ENCODE measurements around the gene RGS9. TPM values are rescaled to one million over a fixed set of nuclear protein-coding genes. Genes with fewer than 3 reads are reported as not detected.
A peak's percentile ranks its signal among the peaks of the same experiment; 100 is the strongest.
"Not testable (repeated sequence)": the region's sequence is repeated elsewhere in the genome, so short reads cannot be mapped to it uniquely, and the experiment has no call there.

RGS9 gene
- total RNA-seq, 1 experiment from 2014 or later = 3.1 TPM

DNA sequence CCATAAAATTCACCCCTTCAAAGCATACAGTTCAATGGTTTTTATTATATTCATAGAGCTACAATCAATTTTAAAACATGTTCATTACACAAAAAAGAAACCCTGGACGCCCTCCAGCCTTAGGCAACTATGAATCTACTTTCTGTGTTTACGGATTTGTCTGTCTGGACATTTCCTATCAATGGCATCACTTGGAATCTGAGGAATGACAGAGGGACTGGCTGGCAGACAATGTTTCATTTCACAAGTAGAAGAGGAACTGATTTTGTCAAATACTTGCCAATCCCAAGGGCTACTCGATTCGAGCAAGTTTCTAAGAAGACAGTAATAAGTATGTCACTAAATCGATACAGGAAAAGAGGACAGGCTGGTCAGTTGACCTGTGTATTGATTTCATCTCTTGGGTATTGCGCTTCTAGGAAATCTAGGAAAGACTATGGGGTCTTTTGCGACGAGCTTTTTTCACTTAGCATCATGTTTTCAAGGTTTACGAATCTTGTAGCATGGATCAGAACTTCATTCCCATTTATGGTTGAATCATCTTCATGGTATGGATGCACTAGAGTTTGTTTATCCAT is 56.6 kb downstream of the RGS9 start:
- no peak overlapping the region for H3K4me3 ChIP-seq
- no peaks in the 10 kb centered on the region for H3K27me3 ChIP-seq
- no peaks in the 10 kb centered on the region for H3K4me1 ChIP-seq
- no peak for DNase-seq
- H3K27ac ChIP-seq = no peak overlapping the region
- no peaks in the 10 kb centered on the region for H3K9me3 ChIP-seq (replicated peaks)
- no peaks in the 10 kb centered on the region for H3K36me3 ChIP-seq

DNA sequence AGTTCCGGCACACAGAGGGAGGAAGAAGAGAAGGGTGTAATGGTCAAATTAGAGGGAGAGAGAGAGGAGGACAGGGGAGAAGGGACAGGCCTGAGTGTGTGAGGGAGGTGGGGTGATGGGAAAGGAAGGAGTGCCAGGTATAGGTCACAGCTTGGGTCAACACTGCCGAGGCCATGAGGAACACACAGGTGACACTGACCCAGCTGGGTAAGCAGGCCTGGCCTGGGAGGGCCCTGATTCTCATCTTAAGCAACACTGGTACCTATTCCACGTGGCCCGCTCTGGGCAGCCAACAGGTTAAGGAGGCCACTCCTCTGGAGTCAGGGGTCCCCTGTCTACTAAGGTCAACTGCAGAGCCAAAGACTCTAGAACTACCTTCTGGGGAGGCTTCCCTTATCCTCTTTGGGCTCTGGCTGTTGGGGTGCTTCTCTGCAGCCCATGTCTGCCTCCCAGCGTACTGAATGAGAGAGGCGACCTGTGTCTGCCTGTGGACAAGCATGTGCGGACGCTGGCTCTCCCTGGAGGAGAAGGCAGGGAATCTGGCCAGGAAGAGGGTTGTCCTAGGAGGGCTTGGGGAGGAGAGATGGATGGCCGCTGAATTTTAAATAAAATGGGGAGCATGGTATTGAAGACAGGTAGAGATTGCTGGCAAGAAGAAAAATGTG is 57.6 kb downstream of the RGS9 start:
- H3K4me1 ChIP-seq = no peaks in the 10 kb centered on the region
- no peaks in the 10 kb centered on the region for H3K9me3 ChIP-seq (replicated peaks)
- H3K27ac ChIP-seq = no peak overlapping the region
- no peaks in the 10 kb centered on the region for H3K36me3 ChIP-seq
- H3K4me3 ChIP-seq = no peak overlapping the region
- H3K27me3 ChIP-seq = no peaks in the 10 kb centered on the region
- no peak for DNase-seq

DNA sequence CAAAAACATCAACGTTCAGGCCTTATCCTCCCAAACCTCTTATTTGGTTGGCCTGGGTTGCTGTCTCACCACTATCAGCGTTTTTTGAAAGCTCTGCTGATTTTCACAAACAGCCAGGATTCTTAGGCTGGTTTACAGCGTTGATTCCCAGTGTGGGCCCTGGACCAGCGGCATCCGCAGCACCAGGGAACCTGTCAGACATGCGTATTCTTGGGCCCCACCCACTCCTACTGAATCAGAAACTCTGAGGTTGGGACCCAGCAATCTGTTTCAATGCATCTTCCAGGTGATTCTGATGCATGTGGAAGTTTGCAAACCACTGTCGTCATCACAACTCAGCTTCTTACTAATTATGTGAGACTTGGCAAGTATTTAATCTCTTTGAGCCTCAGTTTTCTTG is 58.5 kb downstream of the RGS9 start:
- DNase-seq = no peak
- Histone ChIP-seq H3K9me3 (replicated peaks) (no peaks in the 10 kb centered on the region), H3K4me3 (no peak overlapping the region), H3K27ac (no peak overlapping the region), H3K4me1 (no peaks in the 10 kb centered on the region), H3K27me3 (no peaks in the 10 kb centered on the region), H3K36me3 (no peaks in the 10 kb centered on the region)

DNA sequence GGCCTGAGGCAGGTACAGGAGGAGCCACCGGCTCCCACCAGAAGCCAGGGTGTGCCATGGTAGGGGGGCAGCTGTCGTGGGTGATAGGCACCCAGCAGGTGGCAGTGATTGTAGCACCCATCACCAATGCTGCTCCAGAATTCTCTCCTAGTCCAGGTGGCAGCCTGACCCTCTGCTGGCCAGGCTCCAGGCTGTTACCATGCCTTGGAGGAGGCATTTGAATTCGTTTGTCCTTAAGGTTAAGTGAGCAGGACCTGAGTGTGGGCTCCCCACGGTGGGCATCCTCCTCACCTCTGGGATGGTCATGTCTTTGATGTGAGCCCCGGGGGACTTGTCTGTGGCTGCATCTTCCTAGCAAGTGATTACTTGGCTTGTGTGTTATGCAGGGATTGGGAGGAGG is 59.4 kb downstream of the RGS9 start:
- no peaks in the 10 kb centered on the region for H3K9me3 ChIP-seq (replicated peaks)
- H3K4me3 ChIP-seq = no peak overlapping the region
- DNase-seq = no peak
- H3K4me1 ChIP-seq = no peaks in the 10 kb centered on the region
- no peaks in the 10 kb centered on the region for H3K27me3 ChIP-seq
- no peak overlapping the region for H3K27ac ChIP-seq
- H3K36me3 ChIP-seq = no peaks in the 10 kb centered on the region

DNA sequence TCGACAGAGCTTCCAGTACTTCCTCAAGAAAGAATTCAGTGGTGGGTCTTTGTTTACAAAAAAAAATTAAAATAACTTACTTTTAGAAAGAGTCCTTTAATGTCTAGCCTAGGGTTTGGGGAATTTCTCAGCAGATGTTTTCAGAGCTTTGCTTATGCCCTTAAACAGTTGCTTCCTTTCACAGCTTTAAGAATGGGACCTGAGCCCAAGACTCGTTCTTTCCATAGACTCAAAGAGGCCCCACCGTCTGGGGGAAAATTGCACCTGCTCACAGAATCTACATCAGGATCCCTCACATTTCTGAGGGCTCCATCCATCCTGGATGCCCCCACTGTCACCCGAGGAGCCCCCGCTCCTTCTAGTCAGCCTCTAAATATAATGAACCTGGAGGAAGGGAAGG is 60.0 kb downstream of the RGS9 start:
- Histone ChIP-seq H3K27me3 (no peaks in the 10 kb centered on the region), H3K27ac (no peak overlapping the region), H3K4me3 (no peak overlapping the region), H3K4me1 (no peaks in the 10 kb centered on the region), H3K9me3 (replicated peaks) (no peaks in the 10 kb centered on the region), H3K36me3 (no peaks in the 10 kb centered on the region)
- no peak for DNase-seq

DNA sequence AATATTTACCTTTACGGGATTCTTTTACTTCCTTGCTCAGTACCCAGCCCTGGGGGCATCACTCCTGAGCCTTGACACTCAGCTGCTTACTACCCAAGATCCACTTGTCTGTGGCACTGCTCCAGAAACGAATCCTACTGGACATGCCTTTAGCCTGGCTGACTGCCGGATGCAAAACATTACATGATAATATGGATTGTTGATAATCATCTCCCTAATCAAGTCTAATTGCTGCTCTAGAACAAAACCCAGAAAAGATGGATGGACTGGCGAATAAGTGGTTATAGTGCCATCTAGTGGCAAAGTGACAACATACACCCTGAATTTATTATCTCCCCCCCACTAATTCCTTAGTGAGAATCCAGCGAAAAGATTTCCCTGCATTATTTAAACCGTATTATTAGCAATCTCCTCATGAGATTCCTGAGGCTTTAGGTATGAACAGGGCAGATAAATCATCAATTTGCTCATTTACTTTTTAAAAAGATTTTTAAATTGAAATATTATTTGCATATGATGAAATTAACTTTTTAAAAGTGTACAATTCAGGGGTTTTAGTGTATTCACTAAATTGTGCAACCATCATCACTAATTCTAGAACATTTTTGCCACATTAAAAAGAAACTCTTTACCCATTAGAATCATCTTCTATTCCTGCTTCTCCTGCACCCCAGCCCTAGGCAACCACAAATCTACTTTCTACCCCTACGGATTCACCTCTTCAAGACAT is 61.6 kb downstream of the RGS9 start:
- Histone ChIP-seq H3K4me1 (no peaks in the 10 kb centered on the region), H3K36me3 (no peaks in the 10 kb centered on the region), H3K27me3 (no peaks in the 10 kb centered on the region), H3K27ac (no peak overlapping the region), H3K4me3 (no peak overlapping the region), H3K9me3 (replicated peaks) (no peaks in the 10 kb centered on the region)
- DNase-seq = peak; percentile 4 to 67

DNA sequence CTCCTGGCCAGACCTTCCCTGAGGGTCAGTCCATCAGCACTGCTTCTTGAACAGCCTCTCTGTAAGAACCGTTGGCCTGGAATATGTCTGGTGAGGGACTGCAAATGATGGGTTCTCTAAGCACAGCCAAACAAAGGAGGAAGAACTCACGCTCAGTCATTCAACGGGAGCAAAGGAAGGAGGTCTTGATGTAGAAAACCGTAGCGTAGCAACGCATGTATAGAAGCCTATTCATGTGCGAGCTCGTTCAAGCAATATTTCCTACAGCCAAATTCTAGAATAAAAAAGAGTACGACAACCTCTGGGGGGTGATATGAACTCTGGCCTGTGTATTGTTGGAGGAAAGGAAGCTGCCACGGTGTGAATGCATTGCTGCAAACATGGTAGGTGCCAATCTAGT is 64.2 kb downstream of the RGS9 start:
- no peak overlapping the region for H3K4me3 ChIP-seq
- H3K27me3 ChIP-seq = no peaks in the 10 kb centered on the region
- DNase-seq = no peak
- no peak overlapping the region for H3K27ac ChIP-seq
- H3K4me1 ChIP-seq = no peaks in the 10 kb centered on the region
- H3K36me3 ChIP-seq = no peaks in the 10 kb centered on the region
- no peaks in the 10 kb centered on the region for H3K9me3 ChIP-seq (replicated peaks)

DNA sequence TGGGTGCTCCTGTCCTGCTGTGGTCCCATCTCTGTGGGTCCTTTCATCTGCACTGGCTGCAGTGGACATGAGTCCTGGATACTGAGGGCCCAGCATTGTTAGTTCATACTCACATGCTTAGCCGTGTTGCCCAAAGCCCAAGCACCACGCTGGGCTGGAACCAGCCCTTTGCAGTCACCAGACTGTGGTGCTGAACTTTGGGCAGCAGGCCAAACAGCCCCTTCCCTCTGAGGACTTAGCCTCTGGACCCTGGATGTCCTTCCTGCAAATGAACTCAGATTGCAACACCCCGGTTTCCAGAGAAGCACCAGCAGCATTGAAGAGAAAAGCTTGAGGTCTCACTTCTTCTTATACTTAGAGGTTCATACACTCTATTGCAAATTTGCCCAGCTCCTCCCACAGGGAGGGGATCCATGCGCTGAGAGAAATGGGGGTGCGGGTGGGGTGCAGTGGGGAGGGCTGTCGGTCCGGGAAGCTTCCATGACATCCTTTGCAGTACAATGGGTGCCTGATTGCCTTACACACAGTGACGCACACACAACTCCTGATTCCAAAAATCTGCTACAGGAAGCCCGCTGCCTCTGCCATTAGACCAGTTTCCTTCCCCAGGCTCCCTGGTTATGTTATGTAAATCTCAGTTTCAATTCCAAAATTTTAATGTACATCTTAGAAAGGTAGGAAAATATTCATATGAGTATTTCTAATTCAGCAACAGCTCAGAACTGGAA is 65.8 kb downstream of the RGS9 start:
- Histone ChIP-seq H3K9me3 (replicated peaks) (no peaks in the 10 kb centered on the region), H3K4me1 (no peaks in the 10 kb centered on the region), H3K36me3 (no peaks in the 10 kb centered on the region), H3K27ac (no peak overlapping the region), H3K27me3 (no peaks in the 10 kb centered on the region), H3K4me3 (no peak overlapping the region)
- no peak for DNase-seq

DNA sequence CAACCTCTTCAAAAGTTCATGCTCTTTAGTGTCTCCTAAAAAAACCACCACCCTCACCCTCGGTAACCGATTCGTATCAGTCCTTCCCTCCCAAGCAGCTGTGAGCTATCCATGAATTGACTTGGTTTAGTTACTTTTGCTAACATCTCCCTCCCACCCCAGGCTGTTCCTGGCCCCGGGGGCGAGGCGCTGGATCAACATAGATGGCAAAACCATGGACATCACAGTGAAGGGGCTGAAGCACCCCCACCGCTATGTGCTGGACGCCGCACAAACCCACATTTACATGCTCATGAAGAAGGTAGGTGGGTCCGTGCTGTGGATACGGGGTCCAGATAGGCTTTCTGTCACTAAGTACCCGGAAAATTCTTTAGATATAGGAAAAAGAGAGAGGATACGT is 66.8 kb downstream of the RGS9 start:
- no peak for DNase-seq
- H3K36me3 ChIP-seq = no peaks in the 10 kb centered on the region
- H3K4me1 ChIP-seq = no peaks in the 10 kb centered on the region
- H3K9me3 ChIP-seq (replicated peaks) = no peaks in the 10 kb centered on the region
- no peaks in the 10 kb centered on the region for H3K27me3 ChIP-seq
- H3K4me3 ChIP-seq = no peak overlapping the region
- no peak overlapping the region for H3K27ac ChIP-seq

DNA sequence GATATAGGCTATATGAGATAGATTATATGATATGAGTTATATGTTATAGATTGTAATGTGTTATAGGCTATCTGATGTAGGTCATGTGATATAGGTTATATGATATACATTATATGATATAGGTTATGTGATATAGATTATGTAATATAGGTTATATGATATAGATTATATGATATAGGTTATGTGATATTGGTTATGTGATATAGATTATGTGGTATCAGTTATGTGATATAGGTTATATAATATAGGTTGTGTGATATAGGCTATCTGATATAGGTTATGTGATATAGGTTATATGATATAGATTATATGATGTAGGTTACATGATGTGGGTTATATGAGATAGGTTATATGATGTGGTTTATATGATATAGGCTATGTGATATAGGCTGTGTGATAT is 68.5 kb downstream of the RGS9 start:
- Histone ChIP-seq H3K4me1 (no peaks in the 10 kb centered on the region), H3K36me3 (no peaks in the 10 kb centered on the region), H3K4me3 (no peak overlapping the region), H3K9me3 (replicated peaks) (no peaks in the 10 kb centered on the region), H3K27me3 (no peaks in the 10 kb centered on the region), H3K27ac (no peak overlapping the region)
- DNase-seq = no peak

DNA sequence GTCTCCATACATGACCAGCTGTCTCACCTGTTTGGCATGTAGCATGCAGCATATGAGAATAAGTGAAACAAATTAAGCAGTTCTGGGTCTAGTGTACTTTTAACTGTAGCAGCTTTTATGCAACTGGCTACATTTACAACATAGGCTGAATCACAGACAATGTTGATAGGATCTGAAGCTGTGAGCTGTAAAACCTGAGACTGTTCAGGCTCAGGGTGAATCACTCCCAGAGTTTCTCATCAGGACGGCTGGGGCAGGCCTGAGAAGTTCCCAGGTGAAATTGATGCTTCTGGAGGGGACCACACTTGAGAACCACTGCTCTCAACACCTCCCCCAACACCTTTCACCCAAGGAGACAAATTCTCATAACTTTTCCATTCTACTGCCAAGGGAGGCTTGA is 70.3 kb downstream of the RGS9 start:
- H3K9me3 ChIP-seq (replicated peaks); DNase-seq; H3K4me3 ChIP-seq; H3K27ac ChIP-seq; H3K27me3 ChIP-seq; H3K36me3 ChIP-seq; H3K4me1 ChIP-seq: not testable (repeated sequence)

DNA sequence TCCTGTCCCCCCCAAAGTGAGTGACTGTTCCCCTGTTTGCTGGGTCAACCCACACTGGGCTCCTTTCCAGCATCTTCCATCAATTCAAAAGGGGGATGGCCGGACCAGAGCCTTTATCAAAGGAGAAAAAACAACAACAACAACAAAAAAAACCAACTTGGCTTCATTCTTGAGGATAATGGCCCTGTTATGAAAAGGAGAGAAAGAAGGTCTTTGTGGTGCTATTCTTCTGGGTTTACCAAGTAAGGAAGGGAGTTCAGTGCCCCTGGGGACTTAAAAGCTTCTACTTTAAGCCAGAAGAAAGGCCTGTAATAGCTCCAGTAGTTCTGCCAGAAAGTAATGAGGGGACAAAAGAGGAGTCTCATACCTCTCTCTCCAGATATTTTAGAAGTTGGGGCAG is 71.5 kb downstream of the RGS9 start:
- no peak for DNase-seq
- Histone ChIP-seq H3K4me3 (no peak overlapping the region), H3K4me1 (no peaks in the 10 kb centered on the region), H3K9me3 (replicated peaks) (no peaks in the 10 kb centered on the region), H3K27me3 (no peaks in the 10 kb centered on the region), H3K27ac (no peak overlapping the region), H3K36me3 (no peaks in the 10 kb centered on the region)

DNA sequence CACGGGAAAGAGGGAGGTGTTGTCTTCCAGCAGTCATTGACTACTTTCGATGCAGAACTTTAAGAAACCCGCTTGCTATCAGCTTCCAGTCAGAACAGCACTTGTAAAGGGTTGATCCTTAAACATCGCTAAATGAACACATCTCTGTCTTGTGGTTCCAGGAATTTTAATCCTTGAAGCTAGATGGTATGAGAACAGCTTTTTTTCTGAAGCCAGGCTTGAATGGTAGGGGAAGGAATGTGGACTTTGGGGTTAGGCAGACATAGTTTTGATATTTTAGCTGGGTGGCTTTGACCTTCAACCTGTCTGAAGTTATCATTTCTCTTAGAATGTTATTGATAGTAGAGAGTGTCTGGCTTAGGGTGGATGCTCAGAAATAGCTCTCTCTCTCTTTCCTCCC is 81.1 kb downstream of the RGS9 start:
- H3K27ac ChIP-seq = no peak overlapping the region

DNA sequence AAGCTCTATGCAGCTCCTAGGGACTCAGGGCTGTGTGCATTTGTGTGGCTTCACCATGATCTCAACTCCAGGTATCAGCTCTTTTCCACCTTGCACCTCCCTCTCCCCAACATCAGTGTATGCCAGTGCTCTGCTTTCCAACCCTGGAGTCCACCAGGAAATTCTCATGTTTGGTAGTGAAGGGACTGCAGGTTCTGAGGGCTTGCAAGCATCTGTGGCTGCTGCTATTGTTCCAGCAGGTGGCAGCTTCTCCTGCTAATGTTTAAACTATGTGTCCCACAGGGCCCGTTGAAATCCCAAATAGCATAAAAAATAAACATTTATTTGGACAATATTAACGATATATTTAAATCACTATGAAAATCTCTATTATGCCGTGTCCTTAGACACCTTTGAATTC is 82.0 kb downstream of the RGS9 start:
- no peaks in the 10 kb centered on the region for H3K36me3 ChIP-seq
- H3K9me3 ChIP-seq (replicated peaks) = no peaks in the 10 kb centered on the region
- no peak overlapping the region for H3K27ac ChIP-seq
- DNase-seq = no peak
- H3K27me3 ChIP-seq = no peaks in the 10 kb centered on the region
- peaks cover 3% of the 10 kb centered on the region; the same call in 1 of the 2 replicates for H3K4me1 ChIP-seq
- no peak overlapping the region for H3K4me3 ChIP-seq

More for the DNA sequence above, 81.1 kb downstream of the RGS9 start:
- no peak overlapping the region for H3K4me3 ChIP-seq
- no peaks in the 10 kb centered on the region for H3K36me3 ChIP-seq
- no peaks in the 10 kb centered on the region for H3K9me3 ChIP-seq (replicated peaks)
- peaks cover 3% of the 10 kb centered on the region; the same call in 1 of the 2 replicates for H3K4me1 ChIP-seq
- H3K27me3 ChIP-seq = no peaks in the 10 kb centered on the region
- DNase-seq = no peak

DNA sequence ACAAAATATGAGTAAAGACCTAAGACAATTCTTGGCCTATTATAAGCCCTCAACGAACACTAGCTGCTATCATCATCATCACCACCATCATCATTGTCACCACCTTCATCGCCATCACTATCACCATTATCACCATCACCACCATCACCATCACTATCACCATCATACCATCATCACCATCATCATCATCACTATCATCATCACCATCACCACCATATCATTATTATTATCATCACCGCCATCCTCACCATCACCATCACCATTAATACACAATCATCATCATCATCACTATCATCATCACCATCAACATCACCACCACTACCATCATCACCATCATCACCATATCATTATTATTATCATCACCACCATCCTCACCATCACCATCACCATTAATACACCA is 82.5 kb downstream of the RGS9 start:
- no peak overlapping the region for H3K27ac ChIP-seq
- no peak overlapping the region for H3K4me3 ChIP-seq
- no peak for DNase-seq

More for the DNA sequence above, 82.5 kb downstream of the RGS9 start:
- H3K36me3 ChIP-seq = no peaks in the 10 kb centered on the region
- no peaks in the 10 kb centered on the region for H3K27me3 ChIP-seq
- H3K4me1 ChIP-seq = peaks cover 3% of the 10 kb centered on the region; the same call in 1 of the 2 replicates
- no peaks in the 10 kb centered on the region for H3K9me3 ChIP-seq (replicated peaks)

Data from SJCRH30 (cell line).